ENCODE measurements around the gene RNF126.
A peak's percentile ranks its signal among the peaks of the same experiment; 100 is the strongest.
"Not testable (repeated sequence)": the region's sequence is repeated elsewhere in the genome, so short reads cannot be mapped to it uniquely, and the experiment has no call there.

RNF126 gene

DNA sequence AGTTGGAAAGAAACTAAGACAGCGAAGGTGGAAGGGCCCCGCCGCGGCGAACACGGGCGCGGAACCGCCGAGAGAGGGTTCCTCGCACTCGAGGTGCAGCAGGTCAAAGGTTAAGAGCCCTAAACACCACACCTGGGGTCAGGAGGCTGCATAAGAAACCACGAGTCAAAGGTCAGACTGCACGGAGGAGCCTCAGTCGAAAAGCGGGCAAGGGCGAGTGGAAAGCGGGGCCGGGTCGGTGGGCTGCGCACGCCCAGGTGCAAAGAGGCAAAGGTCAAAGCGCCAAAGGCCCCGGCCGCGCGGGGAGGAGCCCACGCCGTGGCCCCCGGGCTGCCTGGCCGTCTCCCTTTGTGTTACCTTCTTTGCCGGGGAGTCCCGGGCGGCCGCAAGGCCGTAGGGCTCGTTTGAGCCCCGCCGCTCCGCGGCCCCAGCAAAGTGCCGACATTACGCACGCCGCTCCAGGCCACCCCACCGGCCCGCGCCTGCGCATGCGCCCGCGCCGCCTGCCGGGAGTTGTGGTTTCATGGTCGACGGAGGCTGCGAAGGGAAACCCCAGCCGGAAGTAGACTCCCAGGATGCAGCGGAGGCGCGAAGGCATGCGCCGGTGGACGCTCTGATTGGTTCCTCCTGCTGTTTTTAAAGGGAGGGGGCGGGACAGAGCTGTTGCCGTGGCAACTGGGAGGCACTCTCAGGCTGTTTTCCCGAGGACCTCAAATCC, 29.8 kb downstream of the RNF126 start, which contains the start of gene POLRMT:
POLRMT (minus strand) TSS at position 470 of the 718 bp plus-strand sequence; CDS start at position 445, 25 bp downstream.
- in situ Hi-C loops (cut with HindIII; ENCODE audit: low sequenced_read_pairs): no loop called here
- peak within 1 kb of the TSS; percentile 89 for H3K4me3 ChIP-seq (ENCODE audit: low read depth, low read length)
- peak; percentile 97 for DNase-seq (ENCODE audit: low read depth)
- TF ChIP-seq, protein P1, sequence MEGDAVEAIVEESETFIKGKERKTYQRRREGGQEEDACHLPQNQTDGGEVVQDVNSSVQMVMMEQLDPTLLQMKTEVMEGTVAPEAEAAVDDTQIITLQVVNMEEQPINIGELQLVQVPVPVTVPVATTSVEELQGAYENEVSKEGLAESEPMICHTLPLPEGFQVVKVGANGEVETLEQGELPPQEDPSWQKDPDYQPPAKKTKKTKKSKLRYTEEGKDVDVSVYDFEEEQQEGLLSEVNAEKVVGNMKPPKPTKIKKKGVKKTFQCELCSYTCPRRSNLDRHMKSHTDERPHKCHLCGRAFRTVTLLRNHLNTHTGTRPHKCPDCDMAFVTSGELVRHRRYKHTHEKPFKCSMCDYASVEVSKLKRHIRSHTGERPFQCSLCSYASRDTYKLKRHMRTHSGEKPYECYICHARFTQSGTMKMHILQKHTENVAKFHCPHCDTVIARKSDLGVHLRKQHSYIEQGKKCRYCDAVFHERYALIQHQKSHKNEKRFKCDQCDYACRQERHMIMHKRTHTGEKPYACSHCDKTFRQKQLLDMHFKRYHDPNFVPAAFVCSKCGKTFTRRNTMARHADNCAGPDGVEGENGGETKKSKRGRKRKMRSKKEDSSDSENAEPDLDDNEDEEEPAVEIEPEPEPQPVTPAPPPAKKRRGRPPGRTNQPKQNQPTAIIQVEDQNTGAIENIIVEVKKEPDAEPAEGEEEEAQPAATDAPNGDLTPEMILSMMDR (IDR thresholded peaks at IDR 0.05; ENCODE audit: low read depth, low read length, missing control alignments): no peak

DNA sequence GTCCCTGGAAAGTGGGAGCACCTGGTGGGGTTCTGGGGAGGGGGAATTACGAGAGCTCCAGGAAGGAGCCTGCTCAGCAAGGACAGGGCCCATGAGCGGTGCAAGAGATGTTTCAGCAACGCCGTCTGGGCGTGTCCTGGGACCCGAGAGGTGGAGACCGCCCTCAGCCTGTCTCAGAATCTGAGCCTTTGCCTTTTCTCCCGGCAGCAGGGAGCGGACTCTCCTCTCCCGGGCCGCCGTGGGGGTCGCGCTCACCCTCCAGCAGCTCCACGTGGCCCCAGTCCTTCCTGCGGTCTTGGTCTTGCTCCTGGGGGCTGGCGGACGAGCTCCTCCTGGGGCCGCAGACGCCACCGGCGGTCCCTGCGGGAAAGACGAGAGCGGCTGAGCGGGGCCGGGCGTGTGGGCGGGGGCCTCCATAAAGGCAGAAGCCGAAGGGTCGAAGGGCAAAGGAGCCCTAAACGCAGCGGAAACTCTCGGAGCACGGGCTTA, 30.4 kb downstream of the RNF126 start:
- in situ Hi-C loops (cut with HindIII; ENCODE audit: low sequenced_read_pairs): no loop called here
- peak; percentile 28 for DNase-seq (ENCODE audit: low read depth)
- peak overlapping the region; percentile 89 for H3K4me3 ChIP-seq (ENCODE audit: low read depth, low read length)
- TF ChIP-seq, protein P1 (IDR thresholded peaks at IDR 0.05; ENCODE audit: low read depth, low read length, missing control alignments): no peak

DNA sequence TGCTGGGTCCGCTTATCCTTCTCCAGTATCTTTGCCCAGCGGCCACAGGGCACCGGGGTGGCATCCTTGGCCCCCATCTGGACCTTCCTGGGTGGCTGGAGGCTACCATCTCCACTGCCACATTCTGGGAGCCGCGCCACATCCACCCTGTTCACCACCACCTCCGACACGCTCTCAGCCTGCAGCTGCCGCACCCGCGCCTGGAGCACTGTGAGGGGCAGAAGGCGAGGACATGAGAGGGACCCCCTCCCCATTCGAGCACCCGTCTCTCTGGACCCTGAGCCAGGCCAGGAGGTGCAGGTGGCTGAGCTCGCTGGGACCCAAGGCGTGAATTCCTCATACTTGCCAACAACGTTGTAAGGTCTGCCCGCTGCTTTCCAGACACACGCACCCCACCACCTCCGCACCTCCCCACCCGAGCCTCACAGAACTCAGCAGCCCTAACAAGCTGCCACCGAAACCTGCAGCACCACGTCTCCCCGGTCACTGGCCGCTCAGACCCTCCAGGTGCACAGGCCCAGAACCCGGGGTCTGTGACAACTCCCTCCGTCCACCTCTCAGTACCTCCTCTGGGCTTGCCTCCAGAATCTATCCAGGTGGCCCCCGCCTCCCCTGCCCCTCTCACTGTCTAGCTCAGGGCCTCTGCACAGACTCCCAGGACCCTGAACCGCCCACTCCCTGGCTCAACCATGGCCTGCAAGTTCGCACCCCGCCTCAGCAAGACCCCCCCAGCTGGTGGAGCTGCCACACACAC, 32.9 kb downstream of the RNF126 start:
- TF ChIP-seq, protein P1 (IDR thresholded peaks at IDR 0.05; ENCODE audit: low read depth, low read length, missing control alignments): no peak
- no peak overlapping the region for H3K4me3 ChIP-seq (ENCODE audit: low read depth, low read length)
- in situ Hi-C loops (cut with HindIII; ENCODE audit: low sequenced_read_pairs): no loop called here
- DNase-seq (ENCODE audit: low read depth): no peak

DNA sequence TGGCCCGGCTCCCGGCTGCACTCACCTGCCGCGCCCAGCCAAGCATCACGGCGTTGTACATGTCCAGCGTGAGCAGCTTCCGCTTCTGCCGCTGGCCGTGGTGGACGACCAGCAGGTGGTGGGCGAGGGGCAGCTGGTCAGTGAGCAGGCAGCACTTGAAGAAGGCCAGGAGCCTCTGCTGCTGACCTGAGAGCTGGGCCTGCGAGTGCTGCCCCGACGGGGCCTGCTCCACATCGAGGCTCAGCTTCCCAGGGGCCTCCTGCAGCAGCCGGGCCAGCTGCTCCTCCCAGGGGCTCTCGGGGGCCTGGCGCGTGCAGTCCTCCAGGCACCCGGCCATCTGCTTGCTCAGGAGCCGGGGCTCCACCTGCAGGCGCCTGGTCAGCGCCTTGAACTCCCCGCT, 33.5 kb downstream of the RNF126 start:
- DNase-seq (ENCODE audit: low read depth); H3K4me3 ChIP-seq (ENCODE audit: low read depth, low read length); in situ Hi-C loops (cut with HindIII; ENCODE audit: low sequenced_read_pairs): not testable (repeated sequence)

DNA sequence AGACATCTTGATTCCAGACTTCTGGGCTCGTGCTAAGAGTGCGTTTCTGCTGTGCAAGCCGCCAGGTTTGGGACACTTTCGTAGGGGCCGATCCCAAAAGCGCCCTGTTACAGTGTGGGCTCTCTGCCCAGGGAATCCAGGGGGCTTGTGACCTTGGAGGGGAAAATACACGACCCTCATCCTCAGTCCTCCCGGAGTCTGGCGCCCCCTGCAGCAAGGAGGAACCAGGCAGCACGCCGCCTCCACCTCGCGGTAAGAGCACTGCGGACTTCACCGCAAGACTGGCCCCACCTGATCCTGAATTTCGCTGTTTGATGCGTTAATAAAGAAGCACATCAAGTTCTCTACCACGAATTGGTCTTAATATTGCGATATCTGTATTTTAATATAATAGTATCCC, 34.8 kb downstream of the RNF126 start:
- no peak overlapping the region for H3K4me3 ChIP-seq (ENCODE audit: low read depth, low read length)
- in situ Hi-C loops (cut with HindIII; ENCODE audit: low sequenced_read_pairs): no loop called here
- TF ChIP-seq, protein P1 (IDR thresholded peaks at IDR 0.05; ENCODE audit: low read depth, low read length, missing control alignments): peak; percentile 40
- DNase-seq (ENCODE audit: low read depth): no peak

DNA sequence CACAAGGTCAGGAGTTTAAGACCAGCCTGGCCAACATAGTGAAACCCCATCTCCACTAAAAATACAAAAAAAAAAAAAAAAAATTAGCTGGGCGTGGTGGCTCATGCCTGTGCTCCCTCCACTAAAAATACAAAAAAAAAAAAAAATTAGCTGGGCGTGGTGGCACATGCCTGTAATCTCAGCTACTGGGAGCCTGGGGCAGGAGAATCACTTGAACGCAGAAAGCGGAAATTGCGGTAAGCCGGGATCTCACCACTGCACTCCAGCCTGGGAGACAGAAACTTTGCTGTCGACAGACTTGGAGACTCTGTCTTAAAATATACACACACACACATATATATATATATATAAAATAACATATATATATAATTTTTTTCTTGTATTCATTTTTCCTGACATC, 36.4 kb downstream of the RNF126 start:
- H3K4me3 ChIP-seq (ENCODE audit: low read depth, low read length); in situ Hi-C loops (cut with HindIII; ENCODE audit: low sequenced_read_pairs); DNase-seq (ENCODE audit: low read depth): not testable (repeated sequence)

DNA sequence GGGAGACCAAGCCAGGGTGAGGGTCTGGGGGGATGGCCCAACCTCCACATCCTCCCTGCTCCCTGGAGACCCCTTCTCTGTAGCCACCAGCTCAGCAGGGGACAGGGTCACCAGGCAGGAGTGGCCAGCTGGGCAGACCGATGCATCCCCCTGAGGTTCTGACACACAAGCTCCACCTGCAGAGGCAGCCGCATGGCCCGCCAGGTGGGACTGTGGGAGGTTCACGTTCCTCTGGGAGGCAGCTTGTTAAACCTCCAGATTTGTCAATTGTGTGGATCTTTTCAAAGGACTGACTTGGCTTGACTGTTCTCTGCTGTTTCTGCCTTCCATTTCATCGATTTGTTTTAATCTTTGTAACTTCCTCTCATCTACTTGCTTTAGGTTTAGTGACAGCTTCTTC, 37.8 kb downstream of the RNF126 start:
- TF ChIP-seq, protein P1 (IDR thresholded peaks at IDR 0.05; ENCODE audit: low read depth, low read length, missing control alignments): no peak
- no peak overlapping the region for H3K4me3 ChIP-seq (ENCODE audit: low read depth, low read length)
- DNase-seq (ENCODE audit: low read depth): no peak
- in situ Hi-C loops (cut with HindIII; ENCODE audit: low sequenced_read_pairs): no loop called here

Data from astrocyte of the cerebellum (primary cell).